OCI-LY1 (cell line): ENCODE results near the gene GPR108.
"Not testable (repeated sequence)": the region's sequence is repeated elsewhere in the genome, so short reads cannot be mapped to it uniquely, and the experiment has no call there.

ENCODE experiments used
- H2AFZ ChIP-seq: fragments of 200-600 bp; sonication (generic), shearing (Covaris generic); 2 replicates; pipeline ENCODE4 v1.6.0; 2014; ENCODE audit warnings: antibody characterized with exemption, mild to moderate bottlenecking, low read length
- H3F3A ChIP-seq: fragments of 200-600 bp; sonication (generic), shearing (Covaris generic); 2 replicates; pipeline ENCODE4 v1.6.0; 2014; ENCODE audit warnings: mild to moderate bottlenecking, antibody characterized with exemption, low read length, moderate library complexity; ENCODE audit not compliant: insufficient read depth
- H3K27ac ChIP-seq: fragments of 200-600 bp; sonication (generic); 2 replicates; pipeline ENCODE4 v1.5.1; 2014; ENCODE audit warnings: low read length, mixed run types, mild to moderate bottlenecking, low read depth; ENCODE audit not compliant: poor library complexity, severe bottlenecking
- H3K27me3 ChIP-seq: fragments of 200-600 bp; sonication (generic); 2 replicates; pipeline ENCODE4 v1.6.0; 2014; ENCODE audit warnings: antibody characterized with exemption, mild to moderate bottlenecking, low read length, moderate library complexity; ENCODE audit not compliant: insufficient read depth
- H3K36me3 ChIP-seq: fragments of 200-600 bp; sonication (generic); 2 replicates; pipeline ENCODE4 v1.6.1; 2014; ENCODE audit warnings: mild to moderate bottlenecking, antibody characterized with exemption, low read length, moderate library complexity, mixed read lengths; ENCODE audit not compliant: insufficient read depth
- H3K4me1 ChIP-seq: fragments of 200-600 bp; sonication (generic); 2 replicates; pipeline ENCODE4 v1.5.1; 2014; ENCODE audit warnings: mild to moderate bottlenecking, low read length, moderate library complexity; ENCODE audit not compliant: insufficient read depth, severe bottlenecking
- H3K4me2 ChIP-seq: fragments of 200-600 bp; sonication (generic), shearing (Covaris generic); 2 replicates; pipeline ENCODE4 v1.6.1; 2014; ENCODE audit warnings: low read length
- H3K4me3 ChIP-seq: fragments of 200-600 bp; sonication (generic); 2 replicates; pipeline ENCODE4 v1.5.1; 2014; ENCODE audit warnings: low read length, low read depth, mild to moderate bottlenecking, mixed read lengths; ENCODE audit not compliant: poor library complexity, severe bottlenecking
- H3K79me2 ChIP-seq: fragments of 200-600 bp; shearing (Covaris generic); 2 replicates; pipeline ENCODE4 v1.6.1; 2016; ENCODE audit warnings: mixed run types, low read length, mixed read lengths; ENCODE audit not compliant: insufficient read depth
- H3K9ac ChIP-seq: fragments of 200-600 bp; sonication (generic), shearing (Covaris generic); 2 replicates; pipeline ENCODE4 v1.6.1; 2014; ENCODE audit warnings: mild to moderate bottlenecking, low read length, mixed read lengths
- H3K9me2 ChIP-seq: fragments of 200-600 bp; sonication (generic), shearing (Covaris generic); 2 replicates; pipeline ENCODE4 v1.6.1; 2014; ENCODE audit warnings: low read depth, mild to moderate bottlenecking, low read length, mixed read lengths
- H3K9me3 ChIP-seq: fragments of 200-600 bp; shearing (Covaris generic); 2 replicates; pipeline ENCODE4 v1.6.1; 2014; ENCODE audit warnings: low read length, mixed read lengths
- H4K20me1 ChIP-seq: fragments of 200-600 bp; sonication (generic), shearing (Covaris generic); 2 replicates; pipeline ENCODE4 v1.6.0; 2016; ENCODE audit warnings: mild to moderate bottlenecking, low read length; ENCODE audit not compliant: insufficient read depth
- CTCF ChIP-seq: fragments of 200-600 bp; sonication (generic), shearing (Covaris generic); IDR thresholded peaks from 2 replicates; pipeline ENCODE4 v1.5.1; 2017; ENCODE audit warnings: mild to moderate bottlenecking, antibody characterized with exemption, low read length, moderate library complexity, mixed read lengths
- EZH2 ChIP-seq: fragments of 200-600 bp; sonication (generic), shearing (Covaris generic); IDR thresholded peaks from 2 replicates; pipeline ENCODE4 v1.8.0; 2017; ENCODE audit warnings: borderline replicate concordance, mixed run types, mild to moderate bottlenecking, antibody characterized with exemption, low read length, moderate library complexity, mixed read lengths

The GPR108 gene

GRCh38 chr19:6777434-6777833 is 40.1 kb upstream of the GPR108 start:
- Histone ChIP-seq H3K4me1 (peaks cover 35% of the 10 kb centered on the region), H3F3A (no peaks in the 10 kb centered on the region), H3K79me2 (peaks cover 80% of the 10 kb centered on the region), H3K27me3 (no peaks in the 10 kb centered on the region), H3K9me2 (no peaks in the 10 kb centered on the region), H4K20me1 (no peaks in the 10 kb centered on the region), H3K9me3 (no peaks in the 10 kb centered on the region), H3K4me2 (no peak overlapping the region), H3K4me3 (no peak overlapping the region), H3K9ac (no peak overlapping the region), H2AFZ (no peak overlapping the region), H3K27ac (peak overlapping the region; percentile 20), H3K36me3 (peaks cover 55% of the 10 kb centered on the region)
- TF ChIP-seq EZH2 (no peak), CTCF (no peak)

- no peak overlapping the region for H2AFZ ChIP-seq
- no peak overlapping the region for H3K4me3 ChIP-seq
- TF ChIP-seq EZH2 = no peak
- no peak for TF ChIP-seq CTCF
- no peaks in the 10 kb centered on the region for H4K20me1 ChIP-seq
- peaks cover 77% of the 10 kb centered on the region for H3K79me2 ChIP-seq
- H3K27me3 ChIP-seq = no peaks in the 10 kb centered on the region
- H3K4me2 ChIP-seq = no peak overlapping the region
- H3K27ac ChIP-seq = no peak overlapping the region
- no peaks in the 10 kb centered on the region for H3K9me3 ChIP-seq
- H3F3A ChIP-seq = no peaks in the 10 kb centered on the region
- H3K9ac ChIP-seq = no peak overlapping the region
- H3K36me3 ChIP-seq = peaks cover 55% of the 10 kb centered on the region
- H3K9me2 ChIP-seq = no peaks in the 10 kb centered on the region
- H3K4me1 ChIP-seq = peaks cover 38% of the 10 kb centered on the region
Observed at GRCh38 chr19:6776999-6777398, 39.6 kb upstream of the GPR108 start.

GRCh38 chr19:6776045-6776444 is 38.7 kb upstream of the GPR108 start:
- H3K9ac ChIP-seq, H3K4me2 ChIP-seq, H4K20me1 ChIP-seq, H3K4me3 ChIP-seq, H3F3A ChIP-seq, H3K27me3 ChIP-seq, H3K27ac ChIP-seq, H3K9me2 ChIP-seq, H2AFZ ChIP-seq, H3K9me3 ChIP-seq: not testable (repeated sequence)
- H3K4me1 ChIP-seq = peaks cover 38% of the 10 kb centered on the region
- H3K36me3 ChIP-seq = peaks cover 45% of the 10 kb centered on the region
- peaks cover 68% of the 10 kb centered on the region for H3K79me2 ChIP-seq

- Histone ChIP-seq H4K20me1 (no peaks in the 10 kb centered on the region), H3K27me3 (no peaks in the 10 kb centered on the region), H3K4me3 (peak overlapping the region; percentile 6), H3K9ac (no peak overlapping the region), H2AFZ (no peak overlapping the region), H3K4me2 (peak overlapping the region; percentile 18; the same call in 1 of the 2 replicates), H3F3A (no peaks in the 10 kb centered on the region), H3K9me3 (no peaks in the 10 kb centered on the region), H3K4me1 (peaks cover 35% of the 10 kb centered on the region), H3K27ac (peak overlapping the region; percentile 22), H3K36me3 (peaks cover 36% of the 10 kb centered on the region), H3K9me2 (no peaks in the 10 kb centered on the region), H3K79me2 (peaks cover 58% of the 10 kb centered on the region)
- no peak for TF ChIP-seq CTCF
- no peak for TF ChIP-seq EZH2
Observed at GRCh38 chr19:6774821-6775707, 37.7 kb upstream of the GPR108 start.
